Spleen (tissue), 11 donors: ENCODE results near the gene MFAP3. TPM values are rescaled to one million over a fixed set of nuclear protein-coding genes. Genes with fewer than 3 reads are reported as not detected.
A peak's percentile ranks its signal among the peaks of the same experiment; 100 is the strongest.

ENCODE experiments used
- DNase-seq: peaks from one replicate; pipeline ENCODE4 v3.0.0-alpha.2; 2020
- H3K27ac ChIP-seq, 8 donors: fragments of 200-600 bp; sonication (generic) in 7 of 8; 1 replicate in 4 of 8; 2 replicates in 4 of 8; pipeline versions ENCODE4 v1.5.0 to v1.8.0; 2016 to 2021; ENCODE audit warnings: inconsistent platforms in 4 of 8, mild to moderate bottlenecking in 4 of 8, moderate library complexity in 1 of 8
- H3K27me3 ChIP-seq, 7 donors: fragments of 200-600 bp; sonication (generic) in 6 of 7; replicated peaks in 1 of 7; 1 replicate in 4 of 7; 2 replicates in 3 of 7; pipeline versions ENCODE4 v1.5.0 to v1.8.0; 2016 to 2021; ENCODE audit warnings: inconsistent platforms in 3 of 7, mild to moderate bottlenecking in 1 of 7
- H3K36me3 ChIP-seq, 6 donors: fragments of 200-600 bp; sonication (generic) in 5 of 6; 1 replicate in 4 of 6; 2 replicates in 2 of 6; pipeline versions ENCODE4 v1.5.0 to v1.8.0; 2016 to 2021; ENCODE audit warnings: inconsistent platforms in 2 of 6
- H3K4me1 ChIP-seq, 6 donors: fragments of 200-600 bp; sonication (generic) in 5 of 6; 1 replicate in 3 of 6; 2 replicates in 3 of 6; pipeline versions ENCODE4 v1.5.0 to v1.8.0; 2016 to 2021; ENCODE audit warnings: inconsistent platforms in 3 of 6
- H3K4me3 ChIP-seq, 8 donors: fragments of 200-600 bp; sonication (generic) in 7 of 8; 1 replicate in 4 of 8; 2 replicates in 4 of 8; pipeline versions ENCODE4 v1.5.0 to v1.8.0; 2016 to 2021; ENCODE audit warnings: inconsistent platforms in 4 of 8, mild to moderate bottlenecking in 4 of 8, moderate library complexity in 2 of 8
- H3K9me3 ChIP-seq, 8 donors: fragments of 200-600 bp; sonication (generic) in 7 of 8; 1 replicate in 4 of 8; 2 replicates in 4 of 8; pipeline versions ENCODE4 v1.5.0 to v1.8.0; 2016 to 2021; ENCODE audit warnings: inconsistent platforms in 4 of 8
- POLR2A ChIP-seq, 3 donors: fragments of 450-650 bp; IDR thresholded peaks; one replicate each; pipeline ENCODE4 v1.5.1; 2017; ENCODE audit warnings: antibody characterized with exemption in 3 of 3, mild to moderate bottlenecking in 1 of 3
- POLR2AphosphoS5 ChIP-seq, 3 donors: sonication (generic); formaldehyde crosslinking; IDR thresholded peaks; one replicate each; pipeline ENCODE4 v1.5.1; 2017; ENCODE audit warnings: antibody characterized with exemption in 3 of 3
- WGBS, 5 donors: extraction: QIAGEN DNeasy Blood & Tissue Kit in 3 of 5; methylation state at CpG; one replicate each; pipeline versions ENCODE4 v1.1.5 to v1.1.7; 2013 to 2018; 5-methylcytosine and 5-hydroxymethylcytosine counted together
- intact Hi-C: fragments of 100-400 bp; cut with DNase I; formaldehyde crosslinking; loops from one replicate; pipeline ENCODE4 v1.15.0; 2023; ENCODE audit warnings: low total_unique reads
- polyA plus RNA-seq, 3 donors: library from polyadenylated mRNA; stranded (reverse); fragments of 200-250 nt; gene quantifications; one replicate each; pipeline ENCODE4 v1.2.1, GENCODE V29; 2013
- total RNA-seq, 7 donors: library from RNA; depleted of rRNA in 3 of 7; stranded (reverse); fragments of >200 nt in 3 of 7; fragmentation: NEBNext Ultra II Directional in 4 of 7; extraction: Animal tissue kit (Norgen Biotek cat#: 25700) in 4 of 7; gene quantifications; one replicate each; pipeline versions ENCODE4 v1.1.0 to v1.2.1, GENCODE V29; 2016 to 2021
- TF ChIP-seq, protein P1 (sequence below), 11 experiments: fragments of 200-600 bp in 7 of 11; fragments of 450-650 bp in 4 of 11; sonication (generic) in 4 of 11; IDR thresholded peaks in 8 of 11; conservative IDR thresholded peaks in 3 of 11; 1 replicate in 7 of 11; 2 replicates in 4 of 11; pipeline versions ENCODE4 v1.4.0 to v1.8.0; 2016 to 2021; ENCODE audit warnings: antibody characterized with exemption in 11 of 11, inconsistent platforms in 4 of 11, mild to moderate bottlenecking in 1 of 11
- donor health status: healthy with polysubstance abuse.
- donor health status: DM: no; HTN: no; CAD: no; lungs with moderate emphysema.
- donor health status: DM: no; HTN: no; CAD: no.
- donor health status: Bipolar disorder and iron deficiency.
- donor health status: healthy.
- donor health status: DM: no; HTN: no; CAD: no.
- donor health status: DM: yes; HTN: yes; CAD: no.

The MFAP3 gene
- total and polyA plus RNA-seq, 10 donors = 1.8 to 64.6 (median 34.2) TPM

DNA sequence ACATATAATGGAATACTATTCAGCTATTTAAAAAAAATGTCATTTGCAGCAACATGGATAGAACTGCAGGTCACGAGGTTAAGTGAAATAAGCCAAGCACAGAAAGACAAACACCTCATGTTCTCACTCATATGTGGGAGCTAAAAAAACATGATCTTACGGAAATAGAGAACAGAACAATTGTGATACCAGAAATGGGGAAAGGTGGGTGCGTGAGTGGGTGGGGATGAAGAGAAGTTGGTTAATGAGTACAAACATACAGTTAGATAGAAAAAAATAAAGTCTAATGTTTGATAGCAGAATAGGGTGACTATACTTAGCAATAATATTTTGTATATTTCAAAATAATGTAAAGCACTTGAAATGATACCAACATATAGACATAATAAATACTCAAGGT lies 38.8 kb upstream of the MFAP3 start:
- Histone ChIP-seq H3K9me3 (no peaks in the 10 kb centered on the region), H3K4me3 (no peak overlapping the region), H3K36me3 (peaks cover 3 to 79% (median 21%) of the 10 kb centered on the region in 6 donors), H3K27me3 (no peaks in the 10 kb centered on the region), H3K27ac (no peak overlapping the region), H3K4me1 (peaks cover 0 to 19% (median 5%) of the 10 kb centered on the region in 6 donors)
- TF ChIP-seq, protein P1, sequence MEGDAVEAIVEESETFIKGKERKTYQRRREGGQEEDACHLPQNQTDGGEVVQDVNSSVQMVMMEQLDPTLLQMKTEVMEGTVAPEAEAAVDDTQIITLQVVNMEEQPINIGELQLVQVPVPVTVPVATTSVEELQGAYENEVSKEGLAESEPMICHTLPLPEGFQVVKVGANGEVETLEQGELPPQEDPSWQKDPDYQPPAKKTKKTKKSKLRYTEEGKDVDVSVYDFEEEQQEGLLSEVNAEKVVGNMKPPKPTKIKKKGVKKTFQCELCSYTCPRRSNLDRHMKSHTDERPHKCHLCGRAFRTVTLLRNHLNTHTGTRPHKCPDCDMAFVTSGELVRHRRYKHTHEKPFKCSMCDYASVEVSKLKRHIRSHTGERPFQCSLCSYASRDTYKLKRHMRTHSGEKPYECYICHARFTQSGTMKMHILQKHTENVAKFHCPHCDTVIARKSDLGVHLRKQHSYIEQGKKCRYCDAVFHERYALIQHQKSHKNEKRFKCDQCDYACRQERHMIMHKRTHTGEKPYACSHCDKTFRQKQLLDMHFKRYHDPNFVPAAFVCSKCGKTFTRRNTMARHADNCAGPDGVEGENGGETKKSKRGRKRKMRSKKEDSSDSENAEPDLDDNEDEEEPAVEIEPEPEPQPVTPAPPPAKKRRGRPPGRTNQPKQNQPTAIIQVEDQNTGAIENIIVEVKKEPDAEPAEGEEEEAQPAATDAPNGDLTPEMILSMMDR (IDR thresholded peaks at IDR 0.05 in 8 of 11, conservative IDR thresholded peaks at IDR 0.05 in 3 of 11) = no peak
- no peak for TF ChIP-seq POLR2A (IDR thresholded peaks at IDR 0.05)
- no peak for TF ChIP-seq POLR2AphosphoS5 (IDR thresholded peaks at IDR 0.05)
- intact Hi-C loops = no loop called here
- 93 to 96% (median 94%) methylated on average over 3 of the region's 3 CpGs for WGBS, 5 donors
- DNase-seq = no peak

DNA sequence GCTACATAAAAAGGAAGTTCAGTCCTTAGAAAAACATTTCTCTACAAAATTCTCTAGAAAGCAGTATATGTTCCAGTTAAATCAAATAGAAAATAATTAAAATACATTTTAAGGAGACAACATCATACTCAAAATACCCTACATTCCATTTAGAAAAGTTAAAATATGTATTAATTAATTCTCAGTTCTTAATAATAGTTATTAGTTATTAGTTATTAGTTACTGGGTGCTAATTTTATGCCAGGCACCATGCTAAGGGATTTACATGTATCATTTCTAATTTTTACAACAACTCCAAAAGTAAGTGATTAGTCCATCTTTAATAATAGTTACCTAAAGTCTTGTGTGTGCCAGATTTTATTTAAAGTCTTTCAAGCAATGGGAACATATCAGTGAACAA lies 38.1 kb upstream of the MFAP3 start:
- no peaks in the 10 kb centered on the region for H3K9me3 ChIP-seq
- H3K36me3 ChIP-seq = peaks cover 3 to 74% (median 19%) of the 10 kb centered on the region in 6 donors
- no peak overlapping the region for H3K4me3 ChIP-seq
- peaks cover 0 to 19% (median 5%) of the 10 kb centered on the region in 6 donors for H3K4me1 ChIP-seq
- TF ChIP-seq, protein P1 (IDR thresholded peaks at IDR 0.05 in 8 of 11, conservative IDR thresholded peaks at IDR 0.05 in 3 of 11) = no peak
- TF ChIP-seq POLR2A (IDR thresholded peaks at IDR 0.05) (no peak), POLR2AphosphoS5 (IDR thresholded peaks at IDR 0.05) (no peak)
- no peaks in the 10 kb centered on the region for H3K27me3 ChIP-seq
- peak overlapping the region in 3 of 8 donors; percentile 64 to 73 (median 66) for H3K27ac ChIP-seq
- DNase-seq = no peak
- intact Hi-C loops = no loop called here

DNA sequence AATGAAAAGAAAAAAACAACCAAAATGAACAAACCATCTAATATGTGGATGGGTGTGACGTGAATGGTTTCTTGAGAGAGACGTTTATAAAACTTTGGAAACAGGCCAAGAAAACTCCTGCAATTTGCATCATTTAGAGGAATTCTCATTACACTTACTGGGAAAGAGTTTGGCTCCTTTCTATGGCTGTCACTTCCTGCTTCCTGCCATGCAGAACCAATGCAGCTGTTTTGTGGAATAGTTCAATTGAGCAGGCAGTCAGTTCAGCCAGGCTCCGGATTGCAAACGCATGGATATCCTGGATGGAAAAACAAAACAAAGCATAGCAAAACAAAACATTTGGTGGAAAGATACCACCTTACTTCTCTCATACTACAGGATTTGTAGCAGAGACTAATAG lies 36.7 kb upstream of the MFAP3 start:
- TF ChIP-seq, protein P1 (IDR thresholded peaks at IDR 0.05 in 8 of 11, conservative IDR thresholded peaks at IDR 0.05 in 3 of 11) = no peak
- no peak for TF ChIP-seq POLR2A (IDR thresholded peaks at IDR 0.05)
- peak in 1 of 3 donors; percentile 74 for TF ChIP-seq POLR2AphosphoS5 (IDR thresholded peaks at IDR 0.05)
- WGBS, 5 donors = 59 to 77% (median 65%) methylated on average over 4 of the region's 4 CpGs
- DNase-seq = no peak
- no peak overlapping the region for H3K4me3 ChIP-seq
- peak overlapping the region in 7 of 8 donors; percentile 61 to 77 (median 67) for H3K27ac ChIP-seq
- H3K9me3 ChIP-seq = no peaks in the 10 kb centered on the region
- H3K4me1 ChIP-seq = peaks cover 0 to 19% (median 5%) of the 10 kb centered on the region in 6 donors
- H3K27me3 ChIP-seq = no peaks in the 10 kb centered on the region
- H3K36me3 ChIP-seq = peaks cover 3 to 66% (median 14%) of the 10 kb centered on the region in 6 donors
- intact Hi-C loops = no loop called here

DNA sequence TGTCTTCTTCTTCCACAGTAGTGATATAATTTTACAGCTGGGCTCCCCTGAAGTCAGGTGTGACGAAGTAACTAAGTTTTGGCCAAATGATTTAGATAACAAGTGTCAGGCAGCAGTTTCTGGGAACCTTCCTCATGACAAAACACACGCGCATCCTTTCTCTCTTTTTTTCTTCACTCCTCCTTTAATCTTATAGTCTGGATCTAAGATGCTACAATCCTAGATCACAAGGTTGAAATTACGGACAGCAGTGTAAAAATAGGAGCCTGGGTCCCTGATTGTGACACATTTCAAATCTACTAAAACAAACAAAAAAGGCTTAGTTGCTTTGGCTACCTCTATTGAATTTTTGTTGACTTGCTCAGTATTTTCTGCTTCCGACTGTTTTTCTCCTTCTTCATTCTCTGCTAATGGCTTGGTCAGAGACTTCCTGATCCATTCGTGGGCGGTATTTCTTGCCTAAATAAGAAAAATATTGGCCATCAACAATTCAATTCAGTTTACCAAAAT lies 36.2 kb upstream of the MFAP3 start:
- no peaks in the 10 kb centered on the region for H3K9me3 ChIP-seq
- H3K27me3 ChIP-seq = no peaks in the 10 kb centered on the region
- intact Hi-C loops = no loop called here
- 89 to 92% (median 90%) methylated on average over 7 of the region's 7 CpGs for WGBS, 5 donors
- H3K4me1 ChIP-seq = peaks cover 0 to 19% (median 5%) of the 10 kb centered on the region in 6 donors
- H3K27ac ChIP-seq = peak overlapping the region in 7 of 8 donors; percentile 61 to 77 (median 67)
- no peak for TF ChIP-seq POLR2AphosphoS5 (IDR thresholded peaks at IDR 0.05)
- TF ChIP-seq, protein P1 (IDR thresholded peaks at IDR 0.05 in 8 of 11, conservative IDR thresholded peaks at IDR 0.05 in 3 of 11) = no peak
- no peak for TF ChIP-seq POLR2A (IDR thresholded peaks at IDR 0.05)
- H3K4me3 ChIP-seq = no peak overlapping the region
- peaks cover 3 to 65% (median 14%) of the 10 kb centered on the region in 6 donors for H3K36me3 ChIP-seq
- DNase-seq = no peak
